ENCODE measurements around the gene PITPNC1.

DNA sequence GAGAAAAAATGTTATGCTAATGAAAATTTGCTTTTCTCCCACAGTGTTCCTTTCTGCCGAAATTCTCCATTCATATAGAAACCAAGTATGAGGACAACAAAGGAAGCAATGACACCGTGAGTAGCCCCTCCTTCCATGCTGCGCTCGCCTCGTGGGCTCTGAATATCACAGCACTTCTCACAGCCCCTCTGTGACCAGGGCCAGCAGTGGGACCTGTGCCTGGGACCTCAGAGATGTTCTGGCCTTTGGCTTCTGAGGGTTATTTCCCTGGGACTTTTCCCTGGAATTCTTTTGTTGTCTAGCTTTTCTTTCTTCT is 201.0 kb downstream of the PITPNC1 start:
- TF ChIP-seq, protein P1, sequence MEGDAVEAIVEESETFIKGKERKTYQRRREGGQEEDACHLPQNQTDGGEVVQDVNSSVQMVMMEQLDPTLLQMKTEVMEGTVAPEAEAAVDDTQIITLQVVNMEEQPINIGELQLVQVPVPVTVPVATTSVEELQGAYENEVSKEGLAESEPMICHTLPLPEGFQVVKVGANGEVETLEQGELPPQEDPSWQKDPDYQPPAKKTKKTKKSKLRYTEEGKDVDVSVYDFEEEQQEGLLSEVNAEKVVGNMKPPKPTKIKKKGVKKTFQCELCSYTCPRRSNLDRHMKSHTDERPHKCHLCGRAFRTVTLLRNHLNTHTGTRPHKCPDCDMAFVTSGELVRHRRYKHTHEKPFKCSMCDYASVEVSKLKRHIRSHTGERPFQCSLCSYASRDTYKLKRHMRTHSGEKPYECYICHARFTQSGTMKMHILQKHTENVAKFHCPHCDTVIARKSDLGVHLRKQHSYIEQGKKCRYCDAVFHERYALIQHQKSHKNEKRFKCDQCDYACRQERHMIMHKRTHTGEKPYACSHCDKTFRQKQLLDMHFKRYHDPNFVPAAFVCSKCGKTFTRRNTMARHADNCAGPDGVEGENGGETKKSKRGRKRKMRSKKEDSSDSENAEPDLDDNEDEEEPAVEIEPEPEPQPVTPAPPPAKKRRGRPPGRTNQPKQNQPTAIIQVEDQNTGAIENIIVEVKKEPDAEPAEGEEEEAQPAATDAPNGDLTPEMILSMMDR (IDR thresholded peaks at IDR 0.05) = no peak
- TF ChIP-seq POLR2A (IDR thresholded peaks at IDR 0.05) (no peak), POLR2AphosphoS5 (IDR thresholded peaks at IDR 0.05) (no peak)

Data from breast epithelium (tissue), 3 donors.